ENCODE data around the gene DDHD1. TPM values are rescaled to one million over a fixed set of nuclear protein-coding genes. Genes with fewer than 3 reads are reported as not detected.

The DDHD1 gene
- total RNA-seq, 2 experiments from 2014 or later: 42.5 to 44.5 TPM

GRCh38 chr14:53161758-53162435, 8.8 kb upstream of the DDHD1 start:
- TF ChIP-seq CTCF (IDR thresholded peaks at IDR 0.05): no peak
- Histone ChIP-seq H3K27ac (ENCODE audit: low read depth in 1 of 2, low read length in 2 of 2) (no peak overlapping the region), H3K36me3 (ENCODE audit: insufficient read depth, low read length) (no peaks in the 10 kb centered on the region), H3K4me3 (ENCODE audit: low read length) (no peak overlapping the region), H3K27me3 (ENCODE audit: control insufficient read depth in 1 of 2, insufficient read depth in 2 of 2, low read length in 2 of 2) (no peaks in the 10 kb centered on the region), H3K9me3 (ENCODE audit: control insufficient read depth in 1 of 2, insufficient read depth in 1 of 2, low read length in 2 of 2) (no peaks in the 10 kb centered on the region), H3K4me1 (ENCODE audit: insufficient read depth, low read length) (no peaks in the 10 kb centered on the region)
- ATAC-seq (ENCODE audit: poor library complexity) (peak; percentile 58), DNase-seq (peak in 3 of 14 experiments; percentile 21 to 48 (median 38))
- peaks cover 6% of the 10 kb centered on the region for H3K4me1 Mint-ChIP-seq (ENCODE audit: low read depth)
- intact Hi-C loops (cut with DNase I, micrococcal nuclease): no loop called here
- H3K9me3 Mint-ChIP-seq: peaks cover 3% of the 10 kb centered on the region
- ChIA-PET CTCF (interaction anchor here (1.0 kb wide), 1 partner anchor 11 kb away, joined by 4 read pairs; no protein-coding TSS in a partner anchor), POLR2A (interaction anchor here (1.0 to 1.3 kb wide), 2 partner anchors 9 to 12 kb away, joined by 3 to 20 read pairs; partner anchors contain the start of gene DDHD1)
- no peak overlapping the region for H3K27ac Mint-ChIP-seq
- no peaks in the 10 kb centered on the region for H3K27me3 Mint-ChIP-seq
- H3K4me3 Mint-ChIP-seq: no peak overlapping the region
- H3K36me3 Mint-ChIP-seq (ENCODE audit: low read depth): no peaks in the 10 kb centered on the region

GRCh38 chr14:53156238-53156637, 3.1 kb upstream of the DDHD1 start:
- TF ChIP-seq CTCF (IDR thresholded peaks at IDR 0.05): no peak
- H3K4me3 ChIP-seq (ENCODE audit: low read length): no peak overlapping the region
- peaks cover 23% of the 10 kb centered on the region for H3K36me3 Mint-ChIP-seq (ENCODE audit: low read depth)
- H3K9me3 Mint-ChIP-seq: no peaks in the 10 kb centered on the region
- intact Hi-C loops (cut with DNase I, micrococcal nuclease): loop anchor here in 1 of 2 experiments (10.0 kb wide), 4 partner anchors 451 to 1911 kb away; partner anchors contain the start of genes CGRRF1, GPR137C, PSMC6 and TMX1
- no peaks in the 10 kb centered on the region for H3K36me3 ChIP-seq (ENCODE audit: insufficient read depth, low read length)
- H3K9me3 ChIP-seq (ENCODE audit: control insufficient read depth in 1 of 2, insufficient read depth in 1 of 2, low read length in 2 of 2): no peaks in the 10 kb centered on the region
- H3K27ac Mint-ChIP-seq: no peak overlapping the region
- no peak for DNase-seq
- no peak for ATAC-seq (ENCODE audit: poor library complexity)
- H3K4me3 Mint-ChIP-seq: peak overlapping the region; percentile 39
- H3K4me1 Mint-ChIP-seq (ENCODE audit: low read depth): peaks cover 25% of the 10 kb centered on the region
- peaks cover 14% of the 10 kb centered on the region for H3K4me1 ChIP-seq (ENCODE audit: insufficient read depth, low read length)
- ChIA-PET POLR2A (no interaction called here), CTCF (interaction anchor here (1.0 kb wide), 1 partner anchor 101 kb away, joined by 3 read pairs; no protein-coding TSS in a partner anchor)
- no peaks in the 10 kb centered on the region for H3K27me3 ChIP-seq (ENCODE audit: control insufficient read depth in 1 of 2, insufficient read depth in 2 of 2, low read length in 2 of 2)
- H3K27ac ChIP-seq (ENCODE audit: low read depth in 1 of 2, low read length in 2 of 2): no peak overlapping the region
- H3K27me3 Mint-ChIP-seq: no peaks in the 10 kb centered on the region

- H3K27me3 Mint-ChIP-seq: no peaks in the 10 kb centered on the region
- Histone ChIP-seq H3K4me3 (ENCODE audit: low read length) (peak overlapping the region; percentile 98), H3K27me3 (ENCODE audit: control insufficient read depth in 1 of 2, insufficient read depth in 2 of 2, low read length in 2 of 2) (no peaks in the 10 kb centered on the region), H3K36me3 (ENCODE audit: insufficient read depth, low read length) (no peaks in the 10 kb centered on the region), H3K27ac (ENCODE audit: low read depth in 1 of 2, low read length in 2 of 2) (peak overlapping the region; percentile 85 to 94), H3K4me1 (ENCODE audit: insufficient read depth, low read length) (peaks cover 22% of the 10 kb centered on the region), H3K9me3 (ENCODE audit: control insufficient read depth in 1 of 2, insufficient read depth in 1 of 2, low read length in 2 of 2) (no peaks in the 10 kb centered on the region)
- H3K36me3 Mint-ChIP-seq (ENCODE audit: low read depth): peaks cover 24% of the 10 kb centered on the region
- ChIA-PET CTCF (interaction anchor here (2.3 to 2.6 kb wide), 2 partner anchors 27 to 64 kb away, joined by 9 to 10 read pairs; no protein-coding TSS in a partner anchor), POLR2A (interaction anchor here (1.1 to 5.7 kb wide), 13 partner anchors 8 to 1293 kb away, joined by 3 to 179 read pairs (median 17); partner anchors contain the start of genes ERO1A, GNG2, GPR137C and TXNDC16)
- H3K4me1 Mint-ChIP-seq (ENCODE audit: low read depth): peaks cover 50% of the 10 kb centered on the region
- H3K27ac Mint-ChIP-seq: peak overlapping the region; percentile 97
- H3K4me3 Mint-ChIP-seq: peak overlapping the region; percentile 99
- no peaks in the 10 kb centered on the region for H3K9me3 Mint-ChIP-seq
- ATAC-seq (ENCODE audit: poor library complexity) (no peak), DNase-seq (no peak)
- intact Hi-C loops (cut with DNase I, micrococcal nuclease): loop anchor here (2.0 to 10.0 kb wide), 9 partner anchors 45 to 1909 kb away; partner anchors contain the start of genes GPR137C (in 2 of the 2), TXNDC16 (in 2 of the 2), CGRRF1 (in 1 of the 2) and CNIH1 (in 1 of the 2)
- TF ChIP-seq CTCF (IDR thresholded peaks at IDR 0.05): no peak
Measured at GRCh38 chr14:53153702-53154112, 584 bp upstream of the DDHD1 start.
